Panc1 (cell line): ENCODE data around the gene PGC. TPM values are rescaled to one million over a fixed set of nuclear protein-coding genes. Genes with fewer than 3 reads are reported as not detected.
A peak's percentile ranks its signal among the peaks of the same experiment; 100 is the strongest.

Experiments
- ATAC-seq: fragments of 200-7000 bp; cut with Tn5 transposase; 2 replicates; pipeline ENCODE4 v1.9.1; 2020; ENCODE audit warnings: mild to moderate bottlenecking, moderate library complexity
- BruUV-seq: library from RNA; stranded (reverse); fragments of 400-500 nt; replicated peaks from 2 replicates; lab custom pipeline; 2021; lab: Mats Ljungman, UMichigan
- CTCF ChIA-PET: fragments of 300-600 bp; sonication (Branson Sonifier 250); formaldehyde crosslinking; loops from one replicate; lab custom pipeline; 2022; ENCODE audit warnings: antibody characterized with exemption; lab: Charles Lee
- POLR2A ChIA-PET: fragments of 300-600 bp; sonication (Branson Sonifier 250); formaldehyde crosslinking; loops from one replicate; lab custom pipeline; 2022; ENCODE audit warnings: antibody characterized with exemption; lab: Charles Lee
- DNase-seq: peaks from one replicate; pipeline ENCODE4 v3.0.0-alpha.2; 2010; ENCODE audit warnings: low read depth, low spot score
- H3K27ac ChIP-seq: 2 replicates; pipeline ENCODE4 v1.5.1; 2011; ENCODE audit warnings: mild to moderate bottlenecking, low read length, inconsistent platforms
- H3K27me3 ChIP-seq: fragments of 200-500 bp; sonication (Bioruptor generic); 2 replicates; pipeline ENCODE4 v1.6.0; 2014; ENCODE audit warnings: low read length, inconsistent platforms; ENCODE audit not compliant: control insufficient read depth, insufficient read depth
- H3K36me3 ChIP-seq: fragments of 200-500 bp; sonication (Bioruptor generic); 2 replicates; pipeline ENCODE4 v1.5.1; 2014; ENCODE audit warnings: inconsistent platforms, mild to moderate bottlenecking, low read length, moderate library complexity; ENCODE audit not compliant: control insufficient read depth, insufficient read depth
- H3K4me1 ChIP-seq: 2 replicates; pipeline ENCODE4 v1.5.1; 2011; ENCODE audit warnings: inconsistent platforms, mild to moderate bottlenecking, low read length, moderate library complexity; ENCODE audit not compliant: control insufficient read depth, insufficient read depth
- H3K4me3 ChIP-seq, 2 experiments: 2 replicates each; pipeline ENCODE4 v1.5.1; 2011 to 2012; ENCODE audit warnings: low read depth in 2 of 2, low read length in 2 of 2, mild to moderate bottlenecking in 2 of 2, inconsistent platforms in 1 of 2, moderate library complexity in 1 of 2
- H3K9me3 ChIP-seq: fragments of 200-500 bp; sonication (Bioruptor generic); 2 replicates; pipeline ENCODE4 v1.5.1; 2014; ENCODE audit warnings: low read depth, mild to moderate bottlenecking, inconsistent platforms, low read length, moderate library complexity; ENCODE audit not compliant: control insufficient read depth, insufficient read depth
- POLR2AphosphoS5 ChIP-seq: IDR thresholded peaks from 2 replicates; pipeline ENCODE4 v1.6.1; 2012; ENCODE audit warnings: mild to moderate bottlenecking, low read depth, low read length, moderate library complexity
- SIN3A ChIP-seq: IDR thresholded peaks from 2 replicates; pipeline ENCODE4 v1.6.1; 2012; ENCODE audit warnings: low read depth, mild to moderate bottlenecking, low read length, moderate library complexity, borderline replicate concordance; ENCODE audit not compliant: insufficient read depth
- TCF7L2 ChIP-seq: IDR thresholded peaks from 2 replicates; pipeline ENCODE4 v1.6.1; 2011; ENCODE audit warnings: mild to moderate bottlenecking, low read depth, low read length, inconsistent platforms
- in situ Hi-C: cut with HindIII; loops from 2 replicates; pipeline ENCODE4 v1.10.0; 2016; ENCODE audit warnings: low sequenced_read_pairs, low pct_unique_long_range_greater_than_20kb
- intact Hi-C: fragments of 100-400 bp; cut with micrococcal nuclease; formaldehyde crosslinking; loops from one replicate; pipeline ENCODE4 v1.10.0; 2022; ENCODE audit not compliant: unreplicated experiment
- total RNA-seq: library from RNA; stranded (reverse); gene quantifications from one replicate; pipeline ENCODE4 v1.2.1, GENCODE V29; 2021; ENCODE audit not compliant: unreplicated experiment
- TF ChIP-seq, protein P1 (sequence below): fragments of 450-650 bp; IDR thresholded peaks from 2 replicates; pipeline ENCODE4 v1.5.1; 2017; ENCODE audit warnings: mild to moderate bottlenecking
- TF ChIP-seq, protein P2 (sequence below), 2 experiments: IDR thresholded peaks; 2 replicates each; pipeline ENCODE4 v1.6.1; 2011 to 2012; ENCODE audit warnings: low read depth in 2 of 2, control low read depth in 1 of 2, low read length in 1 of 2, mild to moderate bottlenecking in 1 of 2, moderate library complexity in 1 of 2; ENCODE audit not compliant: insufficient read depth in 1 of 2

PGC gene
- total RNA-seq, 1 experiment from 2014 or later, result 0.18 TPM

DNA sequence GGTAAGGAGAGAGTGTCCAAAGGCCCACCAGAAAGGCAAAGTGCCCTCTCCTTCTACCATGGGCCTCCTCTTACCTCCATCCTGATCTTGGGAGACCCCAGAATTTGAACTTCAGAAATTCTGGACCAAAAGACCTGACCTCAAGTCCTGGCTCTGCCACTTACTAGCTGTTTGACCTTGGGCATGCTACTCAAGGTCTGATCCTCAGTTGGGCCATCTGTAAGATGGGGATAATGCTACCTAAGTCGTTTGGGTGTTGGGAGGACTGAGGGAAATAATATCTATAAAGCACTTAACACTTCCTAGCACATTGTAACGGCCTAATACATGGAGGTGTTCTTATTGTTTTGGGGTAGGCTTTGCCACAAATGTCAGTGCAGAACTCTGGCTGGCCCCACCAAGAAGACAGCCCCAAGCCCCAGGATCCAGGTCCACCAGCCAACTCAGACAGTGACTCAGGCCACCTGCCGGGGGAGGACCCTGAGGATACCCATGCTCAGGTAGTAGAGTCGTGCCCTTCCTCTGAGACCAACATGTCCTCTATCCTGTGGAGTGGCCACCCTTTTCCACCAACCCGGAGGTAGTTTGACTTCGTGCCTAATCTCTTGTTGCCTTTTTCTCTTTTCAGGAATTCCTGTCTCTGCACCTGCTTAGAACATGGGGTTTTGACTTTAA lies 36.0 kb upstream of the PGC start:
- ATAC-seq (no peak), DNase-seq (no peak)
- no TSS peak for BruUV-seq
- ChIA-PET POLR2A (no interaction called here), CTCF (interaction anchor here (1.0 kb wide), 1 partner anchor 180 kb away, joined by 3 read pairs; no protein-coding TSS in a partner anchor)
- TF ChIP-seq, protein P1, sequence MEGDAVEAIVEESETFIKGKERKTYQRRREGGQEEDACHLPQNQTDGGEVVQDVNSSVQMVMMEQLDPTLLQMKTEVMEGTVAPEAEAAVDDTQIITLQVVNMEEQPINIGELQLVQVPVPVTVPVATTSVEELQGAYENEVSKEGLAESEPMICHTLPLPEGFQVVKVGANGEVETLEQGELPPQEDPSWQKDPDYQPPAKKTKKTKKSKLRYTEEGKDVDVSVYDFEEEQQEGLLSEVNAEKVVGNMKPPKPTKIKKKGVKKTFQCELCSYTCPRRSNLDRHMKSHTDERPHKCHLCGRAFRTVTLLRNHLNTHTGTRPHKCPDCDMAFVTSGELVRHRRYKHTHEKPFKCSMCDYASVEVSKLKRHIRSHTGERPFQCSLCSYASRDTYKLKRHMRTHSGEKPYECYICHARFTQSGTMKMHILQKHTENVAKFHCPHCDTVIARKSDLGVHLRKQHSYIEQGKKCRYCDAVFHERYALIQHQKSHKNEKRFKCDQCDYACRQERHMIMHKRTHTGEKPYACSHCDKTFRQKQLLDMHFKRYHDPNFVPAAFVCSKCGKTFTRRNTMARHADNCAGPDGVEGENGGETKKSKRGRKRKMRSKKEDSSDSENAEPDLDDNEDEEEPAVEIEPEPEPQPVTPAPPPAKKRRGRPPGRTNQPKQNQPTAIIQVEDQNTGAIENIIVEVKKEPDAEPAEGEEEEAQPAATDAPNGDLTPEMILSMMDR, result no peak
- TF ChIP-seq SIN3A (no peak), TCF7L2 (no peak), POLR2AphosphoS5 (no peak)
- TF ChIP-seq, protein P2, sequence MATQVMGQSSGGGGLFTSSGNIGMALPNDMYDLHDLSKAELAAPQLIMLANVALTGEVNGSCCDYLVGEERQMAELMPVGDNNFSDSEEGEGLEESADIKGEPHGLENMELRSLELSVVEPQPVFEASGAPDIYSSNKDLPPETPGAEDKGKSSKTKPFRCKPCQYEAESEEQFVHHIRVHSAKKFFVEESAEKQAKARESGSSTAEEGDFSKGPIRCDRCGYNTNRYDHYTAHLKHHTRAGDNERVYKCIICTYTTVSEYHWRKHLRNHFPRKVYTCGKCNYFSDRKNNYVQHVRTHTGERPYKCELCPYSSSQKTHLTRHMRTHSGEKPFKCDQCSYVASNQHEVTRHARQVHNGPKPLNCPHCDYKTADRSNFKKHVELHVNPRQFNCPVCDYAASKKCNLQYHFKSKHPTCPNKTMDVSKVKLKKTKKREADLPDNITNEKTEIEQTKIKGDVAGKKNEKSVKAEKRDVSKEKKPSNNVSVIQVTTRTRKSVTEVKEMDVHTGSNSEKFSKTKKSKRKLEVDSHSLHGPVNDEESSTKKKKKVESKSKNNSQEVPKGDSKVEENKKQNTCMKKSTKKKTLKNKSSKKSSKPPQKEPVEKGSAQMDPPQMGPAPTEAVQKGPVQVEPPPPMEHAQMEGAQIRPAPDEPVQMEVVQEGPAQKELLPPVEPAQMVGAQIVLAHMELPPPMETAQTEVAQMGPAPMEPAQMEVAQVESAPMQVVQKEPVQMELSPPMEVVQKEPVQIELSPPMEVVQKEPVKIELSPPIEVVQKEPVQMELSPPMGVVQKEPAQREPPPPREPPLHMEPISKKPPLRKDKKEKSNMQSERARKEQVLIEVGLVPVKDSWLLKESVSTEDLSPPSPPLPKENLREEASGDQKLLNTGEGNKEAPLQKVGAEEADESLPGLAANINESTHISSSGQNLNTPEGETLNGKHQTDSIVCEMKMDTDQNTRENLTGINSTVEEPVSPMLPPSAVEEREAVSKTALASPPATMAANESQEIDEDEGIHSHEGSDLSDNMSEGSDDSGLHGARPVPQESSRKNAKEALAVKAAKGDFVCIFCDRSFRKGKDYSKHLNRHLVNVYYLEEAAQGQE (IDR thresholded peaks at IDR 0.05; ENCODE audit: insufficient read depth in 1 of 2, low read depth in 2 of 2, low read length in 1 of 2), result no peak
- no peaks in the 10 kb centered on the region; the same call in 1 of the 2 replicates for H3K36me3 ChIP-seq
- H3K4me3 ChIP-seq, result no peak overlapping the region
- H3K4me1 ChIP-seq, result peaks cover 8% of the 10 kb centered on the region
- H3K27me3 ChIP-seq, result no peaks in the 10 kb centered on the region
- intact Hi-C loops, result loop anchor here (5.0 to 10.0 kb wide), 2 partner anchors 48 to 259 kb away; partner anchors contain the start of gene TFEB
- H3K27ac ChIP-seq, result no peak overlapping the region
- H3K9me3 ChIP-seq, result no peaks in the 10 kb centered on the region
- in situ Hi-C loops, result no loop called here

DNA sequence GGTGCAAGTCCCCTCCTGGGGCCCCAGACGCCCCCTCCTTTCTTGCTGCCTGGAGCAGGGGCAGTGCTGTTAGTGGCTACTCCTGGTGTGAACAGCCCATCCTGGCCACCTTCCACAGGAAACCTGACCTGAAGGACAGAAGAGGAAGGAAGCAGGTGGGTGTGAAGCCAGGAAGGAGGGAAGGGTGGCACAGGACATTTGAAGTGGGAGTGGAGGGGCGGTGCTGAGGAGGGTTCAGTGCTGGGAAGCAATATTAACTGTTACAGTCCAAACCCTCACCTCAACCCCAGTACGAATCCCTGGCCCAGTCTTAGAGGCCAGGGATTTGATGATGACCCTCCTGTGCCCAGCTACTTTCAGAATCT lies 34.2 kb upstream of the PGC start:
- BruUV-seq, result no TSS peak
- DNase-seq (no peak), ATAC-seq (no peak)
- Histone ChIP-seq H3K27me3 (no peaks in the 10 kb centered on the region), H3K36me3 (no peaks in the 10 kb centered on the region; the same call in 1 of the 2 replicates), H3K9me3 (no peaks in the 10 kb centered on the region), H3K4me3 (peak overlapping the region; percentile 68 to 73; a peak in 3 of 4 replicates), H3K4me1 (peaks cover 8% of the 10 kb centered on the region), H3K27ac (no peak overlapping the region)
- intact Hi-C loops, result loop anchor here (5.0 to 10.0 kb wide), 2 partner anchors 47 to 261 kb away; partner anchors contain the start of gene TFEB
- in situ Hi-C loops, result no loop called here
- ChIA-PET CTCF (interaction anchor here (0.6 kb wide), 1 partner anchor 1454 kb away, joined by 6 read pairs; no protein-coding TSS in a partner anchor), POLR2A (interaction anchor here (0.5 to 0.6 kb wide), 2 partner anchors 211 to 247 kb away, joined by 3 to 6 read pairs; no protein-coding TSS in a partner anchor)
- TF ChIP-seq, protein P1, result no peak
- no peak for TF ChIP-seq TCF7L2
- TF ChIP-seq, protein P2 (IDR thresholded peaks at IDR 0.05; ENCODE audit: insufficient read depth in 1 of 2, low read depth in 2 of 2, low read length in 1 of 2), result no peak
- no peak for TF ChIP-seq SIN3A
